Osteoblast (primary cell): ENCODE results near the gene WNT1. TPM values are rescaled to one million over a fixed set of nuclear protein-coding genes. Genes with fewer than 3 reads are reported as not detected.

Source experiments
- DNase-seq: peaks from one replicate; pipeline ENCODE4 v3.0.0; 2011; ENCODE audit warnings: low spot score, mixed read lengths; ENCODE audit not compliant: insufficient read length; ENCODE audit errors: missing footprints
- H2AFZ ChIP-seq: 2 replicates; pipeline ENCODE4 v1.6.0; 2011; ENCODE audit warnings: mild to moderate bottlenecking, low read length
- H3K27ac ChIP-seq: 2 replicates; pipeline ENCODE4 v1.5.1; 2011; ENCODE audit warnings: mild to moderate bottlenecking, low read depth, low read length, moderate library complexity
- H3K27me3 ChIP-seq: 2 replicates; pipeline ENCODE4 v1.6.0; 2012; ENCODE audit warnings: mild to moderate bottlenecking, control low read depth, inconsistent platforms, low read length, moderate library complexity; ENCODE audit not compliant: insufficient read depth
- H3K36me3 ChIP-seq: 2 replicates; pipeline ENCODE4 v1.5.1; 2011; ENCODE audit warnings: mild to moderate bottlenecking, low read length, control low read depth, moderate library complexity; ENCODE audit not compliant: insufficient read depth
- H3K4me1 ChIP-seq: 2 replicates; pipeline ENCODE4 v1.5.1; 2011; ENCODE audit warnings: mild to moderate bottlenecking, low read length, control low read depth, moderate library complexity; ENCODE audit not compliant: insufficient read depth
- H3K4me2 ChIP-seq: 2 replicates; pipeline ENCODE4 v1.6.0; 2011; ENCODE audit warnings: mild to moderate bottlenecking, low read length; ENCODE audit not compliant: insufficient read depth
- H3K4me3 ChIP-seq: fragments of 200-600 bp; sonication (generic); 3 replicates; pipeline ENCODE4 v1.5.1; 2012; ENCODE audit warnings: mild to moderate bottlenecking, low read length, inconsistent platforms; ENCODE audit not compliant: insufficient read depth
- H3K79me2 ChIP-seq: 2 replicates; pipeline ENCODE4 v1.6.0; 2012; ENCODE audit warnings: mild to moderate bottlenecking, low read length, control low read depth, inconsistent platforms; ENCODE audit not compliant: insufficient read depth
- H3K9me3 ChIP-seq: 2 replicates; pipeline ENCODE4 v1.5.1; 2011; ENCODE audit warnings: low read depth, low read length, control low read depth
- H4K20me1 ChIP-seq: 2 replicates; pipeline ENCODE4 v1.6.0; 2012; ENCODE audit warnings: mild to moderate bottlenecking, low read length, control low read depth; ENCODE audit not compliant: insufficient read depth
- total RNA-seq: library from RNA; depleted of rRNA; stranded (reverse); fragments of >200 nt; gene quantifications from 2 replicates; pipeline ENCODE4 v1.2.3, GENCODE V29; 2012
- TF ChIP-seq, protein P1 (sequence below): IDR thresholded peaks from 2 replicates; pipeline ENCODE4 v1.5.1; 2011; ENCODE audit warnings: mild to moderate bottlenecking, low read depth, low read length, moderate library complexity; ENCODE audit errors: extremely low read depth

The WNT1 gene
- total RNA-seq, 1 donor, result not detected

DNA sequence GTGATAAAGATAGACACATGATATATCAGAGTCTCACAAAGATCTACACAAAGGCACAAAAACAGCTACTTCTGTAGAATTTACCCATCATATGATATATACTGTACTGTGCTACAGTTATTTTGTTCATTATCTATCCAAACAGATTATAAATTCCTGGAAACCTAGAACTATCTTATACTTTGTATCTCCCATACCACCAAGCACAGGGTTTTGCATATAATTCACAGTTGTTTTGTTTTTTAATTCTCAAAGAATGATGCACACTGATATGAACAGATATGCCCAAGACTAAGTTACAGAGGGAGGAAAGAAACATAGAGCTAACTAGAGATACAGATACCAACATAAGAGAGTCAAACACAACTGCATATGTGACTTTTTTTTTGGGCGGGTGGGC lies 37.1 kb downstream of the WNT1 start:
- H3K27ac ChIP-seq, result no peak overlapping the region
- no peak for DNase-seq
- no peak overlapping the region for H2AFZ ChIP-seq
- H3K4me1 ChIP-seq, result peaks cover 18% of the 10 kb centered on the region
- peaks cover 42% of the 10 kb centered on the region for H3K79me2 ChIP-seq
- H3K4me2 ChIP-seq, result no peak overlapping the region
- H3K9me3 ChIP-seq, result no peaks in the 10 kb centered on the region
- H3K36me3 ChIP-seq, result peaks cover 26% of the 10 kb centered on the region
- TF ChIP-seq, protein P1, sequence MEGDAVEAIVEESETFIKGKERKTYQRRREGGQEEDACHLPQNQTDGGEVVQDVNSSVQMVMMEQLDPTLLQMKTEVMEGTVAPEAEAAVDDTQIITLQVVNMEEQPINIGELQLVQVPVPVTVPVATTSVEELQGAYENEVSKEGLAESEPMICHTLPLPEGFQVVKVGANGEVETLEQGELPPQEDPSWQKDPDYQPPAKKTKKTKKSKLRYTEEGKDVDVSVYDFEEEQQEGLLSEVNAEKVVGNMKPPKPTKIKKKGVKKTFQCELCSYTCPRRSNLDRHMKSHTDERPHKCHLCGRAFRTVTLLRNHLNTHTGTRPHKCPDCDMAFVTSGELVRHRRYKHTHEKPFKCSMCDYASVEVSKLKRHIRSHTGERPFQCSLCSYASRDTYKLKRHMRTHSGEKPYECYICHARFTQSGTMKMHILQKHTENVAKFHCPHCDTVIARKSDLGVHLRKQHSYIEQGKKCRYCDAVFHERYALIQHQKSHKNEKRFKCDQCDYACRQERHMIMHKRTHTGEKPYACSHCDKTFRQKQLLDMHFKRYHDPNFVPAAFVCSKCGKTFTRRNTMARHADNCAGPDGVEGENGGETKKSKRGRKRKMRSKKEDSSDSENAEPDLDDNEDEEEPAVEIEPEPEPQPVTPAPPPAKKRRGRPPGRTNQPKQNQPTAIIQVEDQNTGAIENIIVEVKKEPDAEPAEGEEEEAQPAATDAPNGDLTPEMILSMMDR, result no peak
- H3K4me3 ChIP-seq, result no peak overlapping the region
- peaks cover 14% of the 10 kb centered on the region for H4K20me1 ChIP-seq
- no peaks in the 10 kb centered on the region for H3K27me3 ChIP-seq

DNA sequence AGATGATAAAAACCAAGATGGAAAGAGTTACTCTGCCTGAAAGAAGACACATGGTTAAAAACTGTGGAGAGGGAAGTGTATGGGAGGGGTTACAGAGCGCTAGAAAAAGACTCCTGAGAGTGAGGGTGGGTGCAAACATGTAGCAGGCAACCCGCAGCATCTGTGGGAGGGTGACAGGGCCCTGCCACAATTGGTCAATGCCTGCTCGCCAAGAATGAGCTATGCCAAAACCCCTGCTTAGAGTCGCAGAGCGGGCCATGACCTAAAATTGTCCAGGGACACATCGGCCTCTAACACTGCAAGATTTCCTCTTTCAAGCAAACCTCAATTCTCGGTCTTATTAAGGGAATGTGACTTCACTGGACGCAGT lies 39.8 kb downstream of the WNT1 start:
- TF ChIP-seq, protein P1, result no peak
- peaks cover 18% of the 10 kb centered on the region for H3K4me1 ChIP-seq
- peak overlapping the region; percentile 72 for H2AFZ ChIP-seq
- peaks cover 20% of the 10 kb centered on the region for H3K36me3 ChIP-seq
- H3K27ac ChIP-seq, result peak overlapping the region; percentile 97
- H3K4me2 ChIP-seq, result peak overlapping the region; percentile 85
- peaks cover 14% of the 10 kb centered on the region for H4K20me1 ChIP-seq
- no peaks in the 10 kb centered on the region for H3K9me3 ChIP-seq
- H3K27me3 ChIP-seq, result no peaks in the 10 kb centered on the region
- H3K4me3 ChIP-seq, result peak overlapping the region; percentile 93
- peak; percentile 78 for DNase-seq
- peaks cover 42% of the 10 kb centered on the region for H3K79me2 ChIP-seq

DNA sequence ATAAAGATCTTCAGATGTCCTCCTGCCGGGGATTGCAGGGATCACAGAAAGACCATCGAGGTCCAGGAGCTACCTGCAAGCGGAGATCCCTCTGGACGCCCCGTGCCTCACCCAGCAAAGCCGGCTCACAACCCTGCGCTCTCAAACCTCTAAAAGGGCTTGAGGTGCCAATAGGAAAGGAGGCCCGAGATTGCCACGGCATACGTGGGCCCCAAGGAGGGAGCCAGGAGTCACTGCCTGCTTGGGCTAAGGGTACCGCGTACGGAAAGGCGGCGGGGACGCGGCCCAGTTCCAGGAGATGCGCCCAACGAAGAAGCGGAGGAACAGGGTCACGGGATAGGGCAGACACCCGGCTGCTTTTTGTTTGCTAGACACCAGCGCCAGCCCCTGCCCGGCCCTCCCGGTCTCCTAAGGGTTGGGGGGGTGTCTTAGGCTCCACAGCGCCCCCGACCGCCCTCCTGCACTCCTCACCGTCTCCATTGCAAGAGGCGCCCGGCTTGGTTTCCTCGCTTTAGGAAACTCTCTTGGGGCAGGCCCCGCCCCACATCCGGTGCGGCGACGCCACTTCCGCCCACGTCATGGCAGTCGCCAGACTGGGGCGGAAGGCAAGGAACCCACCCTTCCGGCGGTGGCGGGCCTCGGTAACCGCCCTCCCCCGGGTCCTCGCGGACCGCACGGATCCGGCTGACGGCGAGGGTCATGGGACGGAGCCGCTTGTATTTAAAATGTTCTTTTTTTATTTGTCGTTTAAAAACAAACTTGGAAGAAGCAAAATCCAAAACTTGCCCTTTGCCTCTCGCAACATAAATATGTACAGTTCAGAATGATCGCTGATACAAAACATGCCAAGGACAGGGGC lies 40.4 kb downstream of the WNT1 start, which contains the start of gene PRKAG1:
Gene PRKAG1 (minus strand): TSS at position 516 of the 859 bp plus-strand sequence. CDS start 36 bp downstream, at position 480.
- H4K20me1 ChIP-seq, result peaks cover 8% of the 10 kb centered on the region
- peak within 1 kb of the TSS; percentile 72 for H2AFZ ChIP-seq
- peak within 1 kb of the TSS; percentile 85 for H3K4me2 ChIP-seq
- peaks cover 42% of the 10 kb centered on the region for H3K79me2 ChIP-seq
- no peaks in the 10 kb centered on the region for H3K27me3 ChIP-seq
- H3K9me3 ChIP-seq, result no peaks in the 10 kb centered on the region
- TF ChIP-seq, protein P1, result peak; percentile 50
- H3K4me1 ChIP-seq, result peaks cover 18% of the 10 kb centered on the region
- H3K36me3 ChIP-seq, result peaks cover 23% of the 10 kb centered on the region
- peak within 1 kb of the TSS; percentile 97 for H3K27ac ChIP-seq
- H3K4me3 ChIP-seq, result peak within 1 kb of the TSS; percentile 93
- peak; percentile 100 for DNase-seq

DNA sequence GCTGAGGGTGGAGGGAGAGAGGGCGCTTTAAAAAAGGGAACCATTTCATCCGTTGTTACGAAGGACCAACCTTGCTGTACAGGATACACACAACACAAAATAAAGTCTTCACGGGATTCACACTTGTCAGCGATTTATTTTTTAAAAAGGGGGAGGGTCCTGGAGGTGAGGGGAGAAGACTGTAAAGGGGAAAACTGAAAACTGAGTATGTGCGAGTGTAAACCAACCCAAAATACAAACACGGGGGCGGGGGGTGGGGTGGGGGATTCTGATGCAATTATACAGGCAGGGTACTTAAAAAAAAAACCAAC lies 41.0 kb downstream of the WNT1 start:
- Histone ChIP-seq H3K4me2 (peak overlapping the region; percentile 85), H3K4me3 (peak overlapping the region; percentile 93), H3K27ac (peak overlapping the region; percentile 97), H3K36me3 (peaks cover 29% of the 10 kb centered on the region), H3K9me3 (no peaks in the 10 kb centered on the region), H3K79me2 (peaks cover 40% of the 10 kb centered on the region), H4K20me1 (peaks cover 5% of the 10 kb centered on the region), H3K27me3 (no peaks in the 10 kb centered on the region), H2AFZ (peak overlapping the region; percentile 57), H3K4me1 (peaks cover 18% of the 10 kb centered on the region)
- TF ChIP-seq, protein P1, result no peak
- DNase-seq, result no peak
